NCI-H2081 (cell line): ENCODE results near the gene DEPDC1B.
"Not testable (repeated sequence)": the region's sequence is repeated elsewhere in the genome, so short reads cannot be mapped to it uniquely, and the experiment has no call there.

Source experiments
- DNase-seq, 2 experiments: peaks; one replicate each; lab custom pipeline; 2025; lab: John Stamatoyannopoulos, UW

DEPDC1B gene

GRCh38 chr5:60584304-60584703 is 115.7 kb downstream of the DEPDC1B start:
- no peak for DNase-seq

GRCh38 chr5:60583616-60584015 is 116.3 kb downstream of the DEPDC1B start:
- DNase-seq: no peak

GRCh38 chr5:60578315-60578714 is 121.7 kb downstream of the DEPDC1B start:
- no peak for DNase-seq

GRCh38 chr5:60577116-60577515 is 122.8 kb downstream of the DEPDC1B start:
- DNase-seq: no peak

- no peak for DNase-seq
Observed at GRCh38 chr5:60576425-60576824, 123.5 kb downstream of the DEPDC1B start.

- DNase-seq: no peak
Observed at GRCh38 chr5:60568646-60569045, 131.3 kb downstream of the DEPDC1B start.

GRCh38 chr5:60563696-60564324 is 136.2 kb downstream of the DEPDC1B start:
- no peak for DNase-seq

GRCh38 chr5:60553291-60553690 is 146.7 kb downstream of the DEPDC1B start:
- DNase-seq: not testable (repeated sequence)

- no peak for DNase-seq
Observed at GRCh38 chr5:60551829-60552228, 148.1 kb downstream of the DEPDC1B start.

- DNase-seq: no peak
Observed at GRCh38 chr5:60551250-60551649, 148.7 kb downstream of the DEPDC1B start.

GRCh38 chr5:60550311-60550710 is 149.7 kb downstream of the DEPDC1B start:
- no peak for DNase-seq

GRCh38 chr5:60549841-60550240 is 150.1 kb downstream of the DEPDC1B start:
- DNase-seq: no peak
